Stomach (tissue), 9 donors: Measurements from ENCODE around the gene BCAS2. TPM values are rescaled to one million over a fixed set of nuclear protein-coding genes. Genes with fewer than 3 reads are reported as not detected.

Experiments
- DNase-seq, 2 donors: peaks; one replicate each; pipeline versions ENCODE4 v3.0.0 to v3.0.0-alpha.2; 2013 to 2019
- H3K27ac ChIP-seq, 5 donors: fragments of 200-600 bp in 4 of 5; sonication (generic) in 4 of 5; one replicate each; pipeline ENCODE4 v1.5.1; 2013 to 2019; ENCODE audit warnings: mild to moderate bottlenecking in 1 of 5, moderate library complexity in 1 of 5
- H3K27me3 ChIP-seq, 3 donors: fragments of 200-600 bp; sonication (generic); one replicate each; pipeline ENCODE4 v1.5.1; 2017 to 2019; ENCODE audit warnings: mixed run types in 1 of 3
- H3K36me3 ChIP-seq, 4 donors: fragments of 200-600 bp; sonication (generic); 1 replicate in 3 of 4; 2 replicates in 1 of 4; pipeline ENCODE4 v1.5.1; 2016 to 2019
- H3K4me1 ChIP-seq, 4 donors: fragments of 200-600 bp; sonication (generic); one replicate each; pipeline ENCODE4 v1.5.1; 2016 to 2019
- H3K4me3 ChIP-seq, 4 donors: fragments of 200-600 bp; sonication (generic) in 3 of 4; one replicate each; pipeline ENCODE4 v1.5.1; 2016 to 2019; ENCODE audit warnings: mild to moderate bottlenecking in 1 of 4
- H3K9me3 ChIP-seq, 4 donors: fragments of 200-600 bp; sonication (generic); one replicate each; pipeline ENCODE4 v1.5.1; 2016 to 2019
- CTCF ChIP-seq, 7 experiments: fragments of 450-650 bp in 4 of 7; fragments of 200-600 bp in 3 of 7; sonication (generic) in 3 of 7; IDR thresholded peaks; one replicate each; pipeline ENCODE4 v1.5.1; 2016 to 2019; ENCODE audit warnings: antibody characterized with exemption in 7 of 7, control low read depth in 2 of 7, mild to moderate bottlenecking in 1 of 7
- EP300 ChIP-seq: sonication (generic); formaldehyde crosslinking; IDR thresholded peaks from one replicate; pipeline ENCODE4 v1.6.1; 2017; ENCODE audit warnings: antibody characterized with exemption
- POLR2A ChIP-seq, 4 donors: fragments of 450-650 bp; IDR thresholded peaks; one replicate each; pipeline ENCODE4 v1.6.1; 2016; ENCODE audit warnings: antibody characterized with exemption in 4 of 4, control low read depth in 2 of 4, mild to moderate bottlenecking in 1 of 4, moderate library complexity in 1 of 4
- POLR2AphosphoS5 ChIP-seq, 3 donors: sonication (generic); formaldehyde crosslinking; IDR thresholded peaks; one replicate each; pipeline ENCODE4 v1.6.1; 2016; ENCODE audit warnings: antibody characterized with exemption in 3 of 3
- WGBS, 5 donors: extraction: QIAGEN DNeasy Blood & Tissue Kit in 3 of 5; methylation state at CpG; one replicate each; pipeline versions ENCODE4 v1.1.5 to v1.1.7; 2013 to 2018; 5-methylcytosine and 5-hydroxymethylcytosine counted together
- intact Hi-C: fragments of 100-400 bp; cut with DNase I; formaldehyde crosslinking; loops from one replicate; pipeline ENCODE4 v1.15.1; 2023; ENCODE audit warnings: low total_unique reads
- polyA plus RNA-seq, 3 donors: library from polyadenylated mRNA; stranded (reverse); fragments of 200-250 nt; gene quantifications; one replicate each; pipeline ENCODE4 v1.2.3, GENCODE V29; 2013
- total RNA-seq, 5 donors: library from RNA; depleted of rRNA; stranded (reverse); fragments of >200 nt; gene quantifications; one replicate each; pipeline versions ENCODE4 v1.1.0 to v1.2.3, GENCODE V29; 2014 to 2016
- donor health status: healthy with polysubstance abuse.
- donor health status: Bipolar disorder and iron deficiency.
- donor health status: healthy.

BCAS2 gene
- total and polyA plus RNA-seq, 8 donors = 4.3 to 54.8 (median 34.9) TPM

- WGBS, 5 donors = 56 to 86% (median 75%) methylated on average over 1 of the region's 1 CpG
- no peak for DNase-seq
- Histone ChIP-seq H3K27ac (no peak overlapping the region), H3K27me3 (no peaks in the 10 kb centered on the region), H3K4me3 (no peak overlapping the region), H3K36me3 (peaks cover 0 to 51% (median 31%) of the 10 kb centered on the region in 4 donors), H3K9me3 (no peaks in the 10 kb centered on the region), H3K4me1 (no peaks in the 10 kb centered on the region)
- TF ChIP-seq EP300 (no peak), POLR2AphosphoS5 (IDR thresholded peaks at IDR 0.05) (no peak), CTCF (IDR thresholded peaks at IDR 0.05) (no peak), POLR2A (IDR thresholded peaks at IDR 0.05) (no peak)
- intact Hi-C loops = no loop called here
These were observed 25.8 kb upstream of the BCAS2 start for GRCh38 chr1:114607223-114607622.

- 74 to 96% (median 85%) methylated on average over 1 of the region's 1 CpG for WGBS, 5 donors
- Histone ChIP-seq H3K4me3 (no peak overlapping the region), H3K27me3 (no peaks in the 10 kb centered on the region), H3K9me3 (no peaks in the 10 kb centered on the region), H3K27ac (no peak overlapping the region), H3K4me1 (no peaks in the 10 kb centered on the region), H3K36me3 (peaks cover 7 to 86% (median 60%) of the 10 kb centered on the region in 4 donors)
- DNase-seq = no peak
- no peak for TF ChIP-seq POLR2A (IDR thresholded peaks at IDR 0.05)
- TF ChIP-seq CTCF (IDR thresholded peaks at IDR 0.05) = no peak
- TF ChIP-seq POLR2AphosphoS5 (IDR thresholded peaks at IDR 0.05) = no peak
- TF ChIP-seq EP300 = no peak
- intact Hi-C loops = no loop called here
These were observed 16.5 kb upstream of the BCAS2 start for GRCh38 chr1:114597949-114598348.

- H3K27me3 ChIP-seq = no peaks in the 10 kb centered on the region
- H3K4me1 ChIP-seq = no peaks in the 10 kb centered on the region
- intact Hi-C loops = no loop called here
- peaks cover 7 to 79% (median 49%) of the 10 kb centered on the region in 4 donors for H3K36me3 ChIP-seq
- no peaks in the 10 kb centered on the region for H3K9me3 ChIP-seq
- no peak for TF ChIP-seq POLR2A (IDR thresholded peaks at IDR 0.05)
- H3K4me3 ChIP-seq = no peak overlapping the region
- no peak overlapping the region for H3K27ac ChIP-seq
- no peak for DNase-seq
These were observed 14.2 kb upstream of the BCAS2 start for GRCh38 chr1:114595602-114596001.

GRCh38 chr1:114594046-114594445, 12.6 kb upstream of the BCAS2 start:
- H3K36me3 ChIP-seq = peaks cover 7 to 63% (median 40%) of the 10 kb centered on the region in 4 donors
- no peak for DNase-seq
- WGBS, 5 donors = 83 to 90% (median 88%) methylated on average over 3 of the region's 3 CpGs
- TF ChIP-seq POLR2AphosphoS5 (IDR thresholded peaks at IDR 0.05) = no peak
- no peak for TF ChIP-seq EP300
- TF ChIP-seq POLR2A (IDR thresholded peaks at IDR 0.05) = no peak
- no peak for TF ChIP-seq CTCF (IDR thresholded peaks at IDR 0.05)
- no peaks in the 10 kb centered on the region for H3K27me3 ChIP-seq
- intact Hi-C loops = no loop called here
- no peaks in the 10 kb centered on the region for H3K4me1 ChIP-seq
- H3K27ac ChIP-seq = no peak overlapping the region
- H3K4me3 ChIP-seq = no peak overlapping the region
- no peaks in the 10 kb centered on the region for H3K9me3 ChIP-seq

GRCh38 chr1:114589122-114589521, 7.7 kb upstream of the BCAS2 start:
- Histone ChIP-seq H3K27ac (no peak overlapping the region), H3K9me3 (no peaks in the 10 kb centered on the region), H3K36me3 (peaks cover 7 to 29% (median 19%) of the 10 kb centered on the region in 4 donors), H3K4me3 (no peak overlapping the region), H3K4me1 (no peaks in the 10 kb centered on the region), H3K27me3 (no peaks in the 10 kb centered on the region)
- DNase-seq = no peak
- TF ChIP-seq EP300 = no peak
- TF ChIP-seq CTCF (IDR thresholded peaks at IDR 0.05) = no peak
- TF ChIP-seq POLR2A (IDR thresholded peaks at IDR 0.05) = no peak
- no peak for TF ChIP-seq POLR2AphosphoS5 (IDR thresholded peaks at IDR 0.05)
- 82 to 91% (median 88%) methylated on average over 3 of the region's 3 CpGs for WGBS, 5 donors
- intact Hi-C loops = no loop called here
